Measurements from ENCODE around the gene RNF4. TPM values are rescaled to one million over a fixed set of nuclear protein-coding genes. Genes with fewer than 3 reads are reported as not detected.

RNF4 gene
- total and polyA plus RNA-seq, 4 donors: 14.8 to 54.7 (median 41.1) TPM

DNA sequence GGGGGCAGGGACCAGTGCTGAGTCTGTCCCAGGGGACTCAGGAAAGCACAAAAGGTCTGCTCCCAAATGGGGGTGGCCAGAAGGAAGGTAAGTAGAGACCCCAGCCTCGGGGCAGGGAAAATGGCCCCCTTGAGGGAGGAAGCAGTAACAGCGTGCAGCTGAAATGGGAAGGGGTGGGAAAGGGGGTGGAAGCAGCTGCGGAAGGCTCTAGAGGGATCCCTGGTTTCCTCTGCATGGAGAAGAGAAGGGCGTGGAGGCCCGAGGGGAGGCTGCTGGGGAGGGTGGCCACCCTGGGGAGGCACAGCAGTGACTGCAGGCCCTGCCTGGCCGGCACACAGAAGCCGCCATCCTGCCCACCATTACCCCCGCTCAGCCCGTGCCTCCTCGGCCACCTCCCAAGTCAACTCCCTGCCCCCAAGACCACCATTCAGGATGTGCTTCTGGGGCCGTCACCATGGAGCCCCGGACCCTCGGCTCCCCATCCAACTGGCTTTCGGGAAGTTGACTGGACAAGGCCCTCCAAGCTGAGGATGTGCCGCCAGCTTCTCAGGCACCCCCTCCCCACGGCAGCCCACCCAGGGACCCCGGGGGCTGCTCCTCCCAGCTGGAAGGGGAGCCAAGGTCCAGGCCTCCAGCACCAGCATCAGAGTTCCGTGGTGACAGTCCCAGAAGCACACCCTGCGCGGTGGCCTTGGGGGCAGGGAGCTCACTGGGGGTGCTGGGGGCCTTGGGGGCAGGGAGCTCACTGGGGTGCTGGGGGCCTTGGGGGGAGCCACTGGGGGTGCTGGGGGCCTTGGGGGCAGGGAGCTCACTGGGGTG, 26.5 kb upstream of the RNF4 start:
- no peak for DNase-seq
- Histone ChIP-seq H3K36me3 (ENCODE audit: control insufficient read depth in 4 of 4, insufficient read depth in 4 of 4, low read length in 4 of 4) (no peaks in the 10 kb centered on the region), H3K27ac (ENCODE audit: low read depth in 1 of 2, low read length in 1 of 2) (no peak overlapping the region), H3K9ac (ENCODE audit: insufficient read depth in 1 of 2, low read length in 2 of 2) (no peak overlapping the region), H3K4me1 (ENCODE audit: control insufficient read depth in 5 of 5, insufficient read depth in 5 of 5, low read length in 5 of 5) (peaks cover 0 to 2% (median 0%) of the 10 kb centered on the region in 5 donors), H3K9me3 (ENCODE audit: control insufficient read depth in 4 of 4, insufficient read depth in 3 of 4, low read length in 3 of 4) (no peaks in the 10 kb centered on the region), H3K27me3 (ENCODE audit: control insufficient read depth in 3 of 3, insufficient read depth in 3 of 3, low read length in 2 of 3) (no peaks in the 10 kb centered on the region), H3K4me3 (no peak overlapping the region)
- 78 to 81% methylated on average over 20 of the region's 20 CpGs for WGBS, 2 donors
- ATAC-seq (ENCODE audit: insufficient read depth, low FRiP score): no peak
- TF ChIP-seq, protein P1, sequence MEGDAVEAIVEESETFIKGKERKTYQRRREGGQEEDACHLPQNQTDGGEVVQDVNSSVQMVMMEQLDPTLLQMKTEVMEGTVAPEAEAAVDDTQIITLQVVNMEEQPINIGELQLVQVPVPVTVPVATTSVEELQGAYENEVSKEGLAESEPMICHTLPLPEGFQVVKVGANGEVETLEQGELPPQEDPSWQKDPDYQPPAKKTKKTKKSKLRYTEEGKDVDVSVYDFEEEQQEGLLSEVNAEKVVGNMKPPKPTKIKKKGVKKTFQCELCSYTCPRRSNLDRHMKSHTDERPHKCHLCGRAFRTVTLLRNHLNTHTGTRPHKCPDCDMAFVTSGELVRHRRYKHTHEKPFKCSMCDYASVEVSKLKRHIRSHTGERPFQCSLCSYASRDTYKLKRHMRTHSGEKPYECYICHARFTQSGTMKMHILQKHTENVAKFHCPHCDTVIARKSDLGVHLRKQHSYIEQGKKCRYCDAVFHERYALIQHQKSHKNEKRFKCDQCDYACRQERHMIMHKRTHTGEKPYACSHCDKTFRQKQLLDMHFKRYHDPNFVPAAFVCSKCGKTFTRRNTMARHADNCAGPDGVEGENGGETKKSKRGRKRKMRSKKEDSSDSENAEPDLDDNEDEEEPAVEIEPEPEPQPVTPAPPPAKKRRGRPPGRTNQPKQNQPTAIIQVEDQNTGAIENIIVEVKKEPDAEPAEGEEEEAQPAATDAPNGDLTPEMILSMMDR (IDR thresholded peaks at IDR 0.05; ENCODE audit: control extremely low read depth, extremely low read depth): no peak

DNA sequence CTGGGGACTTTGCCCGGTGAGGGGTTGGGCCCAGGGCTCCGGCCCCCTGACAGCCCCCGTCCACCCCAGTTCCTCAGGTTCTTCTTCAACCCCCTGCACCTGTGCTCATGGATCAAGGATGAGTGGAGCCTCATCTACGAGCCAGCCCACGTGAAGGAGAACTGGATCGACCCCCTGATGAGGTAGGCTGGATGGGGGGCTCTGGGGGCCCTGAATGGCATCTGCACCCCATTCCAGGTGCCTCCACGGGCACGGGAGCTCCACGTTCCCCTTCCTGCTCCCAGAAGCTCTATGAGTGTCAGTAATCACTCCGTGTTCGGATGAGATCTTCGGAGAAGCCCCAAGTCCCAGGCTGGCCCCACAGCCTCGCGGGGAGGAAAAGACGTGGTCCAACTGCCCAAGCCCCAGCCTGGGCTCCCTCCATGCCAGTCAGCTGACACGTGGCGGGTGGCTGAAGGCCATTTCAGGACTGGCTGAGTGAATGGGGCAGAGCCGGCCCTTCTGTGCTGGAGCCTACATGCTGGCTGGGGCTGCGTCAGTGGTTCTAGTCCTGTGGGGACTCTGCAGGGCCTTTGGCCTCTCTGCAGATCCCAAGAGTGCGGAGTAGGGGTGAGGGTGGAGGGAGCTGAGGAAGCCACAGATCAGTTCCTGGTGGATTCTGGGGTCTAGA, 25.7 kb upstream of the RNF4 start:
- WGBS, 2 donors: 89 to 90% methylated on average over 20 of the region's 20 CpGs
- H3K9me3 ChIP-seq (ENCODE audit: control insufficient read depth in 4 of 4, insufficient read depth in 3 of 4, low read length in 3 of 4): no peaks in the 10 kb centered on the region
- peaks cover 0 to 2% (median 0%) of the 10 kb centered on the region in 5 donors for H3K4me1 ChIP-seq (ENCODE audit: control insufficient read depth in 5 of 5, insufficient read depth in 5 of 5, low read length in 5 of 5)
- no peaks in the 10 kb centered on the region for H3K27me3 ChIP-seq (ENCODE audit: control insufficient read depth in 3 of 3, insufficient read depth in 3 of 3, low read length in 2 of 3)
- H3K27ac ChIP-seq (ENCODE audit: low read depth in 1 of 2, low read length in 1 of 2): no peak overlapping the region
- DNase-seq (no peak), ATAC-seq (ENCODE audit: insufficient read depth, low FRiP score) (no peak)
- no peaks in the 10 kb centered on the region for H3K36me3 ChIP-seq (ENCODE audit: control insufficient read depth in 4 of 4, insufficient read depth in 4 of 4, low read length in 4 of 4)
- no peak overlapping the region for H3K4me3 ChIP-seq
- TF ChIP-seq, protein P1 (IDR thresholded peaks at IDR 0.05; ENCODE audit: control extremely low read depth, extremely low read depth): no peak
- H3K9ac ChIP-seq (ENCODE audit: insufficient read depth in 1 of 2, low read length in 2 of 2): no peak overlapping the region

GRCh38 chr4:2443956-2444740, 24.8 kb upstream of the RNF4 start:
- Histone ChIP-seq H3K36me3 (ENCODE audit: control insufficient read depth in 4 of 4, insufficient read depth in 4 of 4, low read length in 4 of 4) (no peaks in the 10 kb centered on the region), H3K4me3 (peak overlapping the region; percentile 2), H3K27ac (ENCODE audit: low read depth in 1 of 2, low read length in 1 of 2) (no peak overlapping the region), H3K9me3 (ENCODE audit: control insufficient read depth in 4 of 4, insufficient read depth in 3 of 4, low read length in 3 of 4) (no peaks in the 10 kb centered on the region), H3K9ac (ENCODE audit: insufficient read depth in 1 of 2, low read length in 2 of 2) (no peak overlapping the region), H3K27me3 (ENCODE audit: control insufficient read depth in 3 of 3, insufficient read depth in 3 of 3, low read length in 2 of 3) (no peaks in the 10 kb centered on the region), H3K4me1 (ENCODE audit: control insufficient read depth in 5 of 5, insufficient read depth in 5 of 5, low read length in 5 of 5) (peaks cover 0 to 2% (median 0%) of the 10 kb centered on the region in 5 donors)
- ATAC-seq (ENCODE audit: insufficient read depth, low FRiP score) (no peak), DNase-seq (no peak)
- 85 to 86% methylated on average over 7 of the region's 7 CpGs for WGBS, 2 donors
- TF ChIP-seq, protein P1 (IDR thresholded peaks at IDR 0.05; ENCODE audit: control extremely low read depth, extremely low read depth): no peak
